Measurements from ENCODE around the gene MEIS2. TPM values are rescaled to one million over a fixed set of nuclear protein-coding genes. Genes with fewer than 3 reads are reported as not detected.

Gene MEIS2
- total and polyA plus RNA-seq, 7 donors, result 1.4 to 154 (median 76.0) TPM

DNA sequence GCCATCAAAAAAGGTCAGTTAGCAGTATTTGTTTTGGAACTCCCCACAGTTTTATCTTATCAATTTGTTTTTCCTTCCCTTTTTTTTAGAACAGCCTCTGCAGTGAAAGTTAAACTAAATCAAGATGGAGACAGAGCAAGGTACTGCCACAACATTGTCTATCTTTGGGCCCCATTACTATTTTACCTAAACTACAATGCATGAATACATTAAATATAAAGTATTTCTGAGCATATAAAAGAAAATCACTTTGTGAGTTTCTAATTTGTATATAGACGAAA is 139.5 kb downstream of the MEIS2 start:
- TF ChIP-seq POLR2A (IDR thresholded peaks at IDR 0.05) (no peak), POLR2AphosphoS5 (IDR thresholded peaks at IDR 0.05) (no peak), EP300 (IDR thresholded peaks at IDR 0.05) (no peak)
- TF ChIP-seq, protein P1, sequence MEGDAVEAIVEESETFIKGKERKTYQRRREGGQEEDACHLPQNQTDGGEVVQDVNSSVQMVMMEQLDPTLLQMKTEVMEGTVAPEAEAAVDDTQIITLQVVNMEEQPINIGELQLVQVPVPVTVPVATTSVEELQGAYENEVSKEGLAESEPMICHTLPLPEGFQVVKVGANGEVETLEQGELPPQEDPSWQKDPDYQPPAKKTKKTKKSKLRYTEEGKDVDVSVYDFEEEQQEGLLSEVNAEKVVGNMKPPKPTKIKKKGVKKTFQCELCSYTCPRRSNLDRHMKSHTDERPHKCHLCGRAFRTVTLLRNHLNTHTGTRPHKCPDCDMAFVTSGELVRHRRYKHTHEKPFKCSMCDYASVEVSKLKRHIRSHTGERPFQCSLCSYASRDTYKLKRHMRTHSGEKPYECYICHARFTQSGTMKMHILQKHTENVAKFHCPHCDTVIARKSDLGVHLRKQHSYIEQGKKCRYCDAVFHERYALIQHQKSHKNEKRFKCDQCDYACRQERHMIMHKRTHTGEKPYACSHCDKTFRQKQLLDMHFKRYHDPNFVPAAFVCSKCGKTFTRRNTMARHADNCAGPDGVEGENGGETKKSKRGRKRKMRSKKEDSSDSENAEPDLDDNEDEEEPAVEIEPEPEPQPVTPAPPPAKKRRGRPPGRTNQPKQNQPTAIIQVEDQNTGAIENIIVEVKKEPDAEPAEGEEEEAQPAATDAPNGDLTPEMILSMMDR (IDR thresholded peaks at IDR 0.05), result no peak
- no peak for DNase-seq
- Histone ChIP-seq H3K27me3 (no peaks in the 10 kb centered on the region), H3K36me3 (no peaks in the 10 kb centered on the region), H3K9me3 (no peaks in the 10 kb centered on the region), H3K27ac (no peak overlapping the region), H3K4me3 (no peak overlapping the region), H3K4me1 (peaks cover 0 to 56% (median 23%) of the 10 kb centered on the region in 4 donors)
- intact Hi-C loops (cut with DNase I), result no loop called here
- WGBS, 2 donors, result 66 to 74% methylated on average over 1 of the region's 1 CpG

DNA sequence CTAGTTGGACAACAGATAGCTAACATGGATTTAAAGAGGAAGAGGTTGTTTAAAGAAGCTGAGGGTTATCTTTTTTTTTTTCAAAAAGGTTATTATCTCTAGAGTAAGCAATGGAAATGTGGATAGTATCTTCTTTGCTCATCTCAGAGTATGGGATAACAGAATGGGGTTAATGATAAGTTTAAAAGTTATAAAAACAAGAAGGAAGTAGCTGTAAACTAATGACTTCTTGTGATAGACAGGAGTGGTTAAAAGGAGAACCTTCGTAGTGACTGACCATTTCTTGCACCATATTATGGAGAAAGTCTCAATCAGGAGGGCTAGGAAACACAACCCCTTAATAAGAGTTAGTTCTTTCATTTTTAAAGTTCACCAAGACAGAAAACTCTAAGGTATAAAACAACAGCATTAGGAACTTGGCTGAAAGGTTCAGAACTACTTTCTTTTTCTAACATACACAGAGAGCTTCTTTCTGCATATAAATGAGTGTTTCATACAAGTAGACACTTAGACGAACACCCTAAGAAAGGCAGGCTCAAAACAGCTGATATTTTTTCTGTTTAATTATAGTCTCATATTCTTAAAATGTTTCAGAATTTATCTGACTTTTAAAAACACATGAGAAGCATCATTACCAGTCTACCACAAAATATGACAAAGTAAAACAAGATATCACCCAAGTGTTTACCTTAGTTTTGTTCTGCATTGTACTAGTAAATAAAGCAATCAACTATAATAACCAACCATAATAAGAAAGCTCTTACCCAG is 140.0 kb downstream of the MEIS2 start:
- TF ChIP-seq EP300 (IDR thresholded peaks at IDR 0.05), result no peak
- TF ChIP-seq POLR2A (IDR thresholded peaks at IDR 0.05), result no peak
- no peak for TF ChIP-seq POLR2AphosphoS5 (IDR thresholded peaks at IDR 0.05)
- TF ChIP-seq, protein P1 (IDR thresholded peaks at IDR 0.05), result no peak
- no peaks in the 10 kb centered on the region for H3K36me3 ChIP-seq
- no peaks in the 10 kb centered on the region for H3K9me3 ChIP-seq
- no peak overlapping the region for H3K27ac ChIP-seq
- intact Hi-C loops (cut with DNase I), result no loop called here
- no peak overlapping the region for H3K4me3 ChIP-seq
- no peak for DNase-seq
- WGBS, 2 donors, result 6 to 30% methylated on average over 2 of the region's 2 CpGs
- peaks cover 0 to 51% (median 19%) of the 10 kb centered on the region in 4 donors for H3K4me1 ChIP-seq
- H3K27me3 ChIP-seq, result no peaks in the 10 kb centered on the region

DNA sequence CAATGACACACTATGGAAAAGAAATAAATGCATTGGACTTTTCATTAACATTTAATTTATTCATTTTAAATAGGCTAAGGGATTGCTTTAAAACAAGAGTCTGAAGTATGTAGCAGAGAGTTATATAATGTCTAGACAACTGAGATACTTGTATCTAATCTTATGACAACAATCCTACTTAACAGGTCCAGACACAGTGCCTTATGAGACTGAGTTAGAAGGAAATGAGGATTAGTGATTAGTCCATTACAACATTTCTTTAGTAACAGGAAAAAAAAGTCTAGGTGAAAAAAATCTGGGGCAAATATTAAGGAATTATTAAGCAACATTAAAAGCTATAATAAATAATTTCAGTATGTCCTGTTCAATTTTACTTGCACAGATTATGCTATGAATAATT is 140.6 kb downstream of the MEIS2 start:
- Histone ChIP-seq H3K36me3 (no peaks in the 10 kb centered on the region), H3K4me3 (no peak overlapping the region), H3K27ac (no peak overlapping the region), H3K9me3 (no peaks in the 10 kb centered on the region), H3K27me3 (no peaks in the 10 kb centered on the region), H3K4me1 (peaks cover 0 to 45% (median 18%) of the 10 kb centered on the region in 4 donors)
- TF ChIP-seq POLR2A (IDR thresholded peaks at IDR 0.05) (no peak), POLR2AphosphoS5 (IDR thresholded peaks at IDR 0.05) (no peak), EP300 (IDR thresholded peaks at IDR 0.05) (no peak)
- TF ChIP-seq, protein P1 (IDR thresholded peaks at IDR 0.05), result no peak
- intact Hi-C loops (cut with DNase I), result no loop called here
- no peak for DNase-seq

DNA sequence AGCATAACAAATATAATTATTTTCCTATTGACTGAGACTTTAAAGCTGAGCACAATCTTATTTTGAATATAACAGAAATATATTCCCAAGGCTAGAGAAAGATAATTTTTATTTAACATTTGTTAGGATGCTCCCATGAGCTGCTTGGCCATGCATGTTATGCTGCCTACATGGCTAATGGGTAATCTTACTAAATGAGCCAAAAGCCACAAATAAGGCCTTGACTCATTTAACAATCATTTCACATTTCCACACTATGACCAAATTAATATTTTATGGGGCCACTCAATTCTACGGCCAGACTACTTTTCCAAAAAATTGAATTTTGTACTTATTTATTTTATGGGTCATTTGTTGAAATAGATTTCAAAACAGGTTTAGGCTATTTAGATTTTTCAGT is 141.7 kb downstream of the MEIS2 start:
- Histone ChIP-seq H3K4me1 (peaks cover 0 to 38% (median 16%) of the 10 kb centered on the region in 4 donors), H3K27me3 (no peaks in the 10 kb centered on the region), H3K4me3 (no peak overlapping the region), H3K36me3 (no peaks in the 10 kb centered on the region), H3K27ac (no peak overlapping the region), H3K9me3 (no peaks in the 10 kb centered on the region)
- no peak for TF ChIP-seq POLR2A (IDR thresholded peaks at IDR 0.05)
- TF ChIP-seq POLR2AphosphoS5 (IDR thresholded peaks at IDR 0.05), result no peak
- TF ChIP-seq EP300 (IDR thresholded peaks at IDR 0.05), result no peak
- TF ChIP-seq, protein P1 (IDR thresholded peaks at IDR 0.05), result no peak
- intact Hi-C loops (cut with DNase I), result no loop called here
- 82 to 97% methylated on average over 1 of the region's 1 CpG for WGBS, 2 donors
- DNase-seq, result no peak

DNA sequence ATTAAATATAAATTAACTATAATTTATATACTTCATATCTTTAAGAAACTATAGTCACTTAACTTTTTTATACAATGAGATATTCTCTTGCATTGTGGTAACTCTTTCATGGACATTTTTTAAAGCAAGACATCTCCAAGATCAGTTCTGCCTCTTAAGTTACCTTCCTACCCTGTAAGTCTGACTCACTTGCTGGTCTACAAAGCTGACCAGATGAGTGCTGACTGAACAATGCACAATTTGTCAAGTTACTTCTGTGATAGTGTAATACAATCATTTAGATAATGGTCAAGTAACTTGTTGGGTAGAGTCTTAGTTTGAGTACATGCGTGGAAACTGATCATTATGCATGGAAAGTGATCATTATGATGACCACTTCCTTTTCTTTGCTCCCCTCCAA is 145.9 kb downstream of the MEIS2 start:
- no peaks in the 10 kb centered on the region for H3K27me3 ChIP-seq
- WGBS, 2 donors, result 82 to 89% methylated on average over 1 of the region's 1 CpG
- H3K4me3 ChIP-seq, result no peak overlapping the region
- no peaks in the 10 kb centered on the region for H3K9me3 ChIP-seq
- DNase-seq, result no peak
- no peaks in the 10 kb centered on the region for H3K36me3 ChIP-seq
- TF ChIP-seq POLR2AphosphoS5 (IDR thresholded peaks at IDR 0.05), result no peak
- TF ChIP-seq POLR2A (IDR thresholded peaks at IDR 0.05), result no peak
- intact Hi-C loops (cut with DNase I), result no loop called here
- no peak overlapping the region for H3K27ac ChIP-seq
- H3K4me1 ChIP-seq, result peaks cover 0 to 23% (median 9%) of the 10 kb centered on the region in 4 donors
